SIG-M5 treated with dmso at 0.1 percent for 504 hours (cell line): ENCODE results near the gene BARHL1.
A peak's percentile ranks its signal among the peaks of the same experiment; 100 is the strongest.
"Not testable (repeated sequence)": the region's sequence is repeated elsewhere in the genome, so short reads cannot be mapped to it uniquely, and the experiment has no call there.

Source experiments
- DNase-seq: peaks from one replicate; lab custom pipeline; 2025; ENCODE audit not compliant: unreplicated experiment; lab: John Stamatoyannopoulos, UW

BARHL1 gene

DNA sequence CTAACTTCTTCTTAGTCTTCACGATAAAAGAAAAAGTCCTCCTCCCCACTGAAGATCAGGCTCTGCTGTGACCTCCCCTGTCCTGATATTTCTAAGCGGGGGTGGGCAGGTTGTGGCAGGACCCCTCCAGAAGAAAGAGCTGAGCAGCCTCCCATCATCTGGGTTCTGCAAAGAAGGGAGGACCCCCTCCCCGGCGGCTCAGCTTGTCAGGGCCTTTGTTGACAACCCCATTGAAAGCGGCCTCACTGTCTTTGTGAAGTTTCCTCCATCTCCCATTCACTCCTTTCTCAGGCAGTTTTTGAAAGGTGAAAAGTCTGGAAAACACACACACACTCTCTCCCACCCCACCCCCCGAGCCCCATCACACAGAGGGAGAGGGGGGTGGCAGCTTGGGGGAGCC, 26.2 kb upstream of the BARHL1 start:
- DNase-seq: no peak

DNA sequence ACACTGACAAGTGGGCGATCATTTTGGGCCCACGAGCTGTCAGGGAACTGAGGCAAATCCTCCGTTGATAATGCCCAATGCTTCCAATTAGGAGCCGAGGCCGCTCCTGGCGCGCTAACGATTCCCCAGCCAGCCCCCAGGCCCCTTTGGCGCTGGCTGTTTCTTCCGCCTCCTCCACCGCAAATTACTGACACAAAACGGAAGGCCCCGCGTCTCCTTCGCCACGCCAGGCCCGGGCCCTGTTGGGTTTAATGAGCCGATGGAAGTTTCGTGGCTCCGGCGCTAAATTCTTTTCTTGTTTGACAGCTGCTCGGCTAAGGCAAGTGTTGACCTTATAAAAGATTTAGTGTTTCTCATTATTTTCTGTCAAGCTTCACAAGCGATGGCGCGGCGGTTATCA, 25.7 kb upstream of the BARHL1 start:
- DNase-seq: no peak

DNA sequence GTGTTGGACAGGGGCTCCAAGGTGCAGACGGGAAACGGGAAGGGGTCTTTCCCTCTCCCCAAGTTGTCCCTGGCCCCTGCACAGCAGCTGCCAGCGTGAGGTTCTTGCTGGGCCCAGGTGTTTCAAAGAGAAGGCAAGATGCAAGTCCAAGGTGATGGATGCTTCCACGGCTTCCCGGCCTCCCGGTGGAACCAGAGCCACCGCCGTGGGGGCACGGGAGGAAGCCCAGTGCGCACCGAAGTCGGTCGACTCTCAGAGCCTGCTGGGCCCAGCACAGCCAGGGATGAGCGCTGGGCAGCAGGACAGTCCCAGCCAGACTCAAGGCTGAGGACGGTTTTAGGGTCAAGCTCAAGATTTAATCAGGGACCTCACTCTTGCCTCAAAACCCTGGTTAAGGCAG, 25.2 kb upstream of the BARHL1 start:
- DNase-seq: no peak

DNA sequence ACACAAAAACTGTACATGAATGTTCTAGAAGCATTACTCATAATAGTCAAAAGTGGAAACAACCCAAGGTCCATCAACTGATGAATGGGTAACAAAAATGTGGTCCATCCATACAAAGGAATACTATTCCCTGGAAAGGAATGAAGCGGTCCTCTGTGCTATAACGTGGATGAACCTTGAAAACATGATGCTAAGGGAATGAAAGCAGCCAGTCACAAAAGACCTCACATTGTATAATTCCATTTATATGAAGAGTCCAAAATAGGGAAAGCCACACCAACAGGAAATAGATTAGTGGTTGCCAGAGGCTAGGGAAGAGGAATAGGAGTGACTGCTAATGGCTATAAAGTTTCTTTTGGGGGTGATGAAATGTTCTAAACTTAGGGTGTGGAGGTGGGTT, 22.7 kb upstream of the BARHL1 start:
- DNase-seq: no peak

DNA sequence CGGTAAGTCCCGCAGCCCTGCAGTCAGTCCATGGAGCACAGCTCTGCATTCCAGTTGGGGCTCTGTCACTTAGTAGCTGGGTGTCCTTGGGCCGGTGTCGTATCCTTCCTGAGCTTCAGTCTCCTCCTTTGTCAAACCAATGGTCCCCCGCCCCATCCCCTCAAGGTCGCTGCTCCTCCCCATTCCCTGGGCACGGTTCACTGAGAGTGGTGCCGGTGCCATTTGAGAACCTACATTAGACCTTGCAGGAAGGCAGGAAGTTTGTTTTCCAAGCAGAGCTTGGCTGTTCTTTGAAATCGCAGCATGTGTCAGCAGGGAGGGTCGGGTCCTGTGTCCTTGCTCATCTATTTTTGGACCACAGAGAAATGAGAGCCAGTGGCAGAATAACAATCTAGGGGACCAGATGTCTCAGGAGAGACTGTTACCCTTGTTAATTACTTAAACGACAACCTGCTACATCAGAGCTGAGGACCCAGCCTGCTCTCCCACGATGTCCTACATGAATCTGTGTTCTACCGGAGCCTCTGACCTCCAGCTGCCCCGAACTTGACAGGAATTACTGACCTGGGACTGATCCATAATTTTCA, 21.7 kb upstream of the BARHL1 start:
- no peak for DNase-seq

DNA sequence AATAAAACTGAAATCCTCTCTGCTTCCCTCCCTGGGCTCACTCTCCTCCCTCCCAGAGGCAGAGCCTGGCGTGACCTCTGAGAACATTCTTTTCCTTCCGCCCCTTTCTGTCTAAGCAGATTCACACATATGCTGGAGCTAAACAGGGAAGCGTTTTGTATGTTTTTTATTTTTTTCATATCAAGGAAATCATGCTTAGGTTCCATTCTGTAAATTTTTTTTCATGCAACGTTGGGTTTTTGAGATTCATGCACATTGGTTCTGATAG, 20.2 kb upstream of the BARHL1 start:
- DNase-seq: no peak

DNA sequence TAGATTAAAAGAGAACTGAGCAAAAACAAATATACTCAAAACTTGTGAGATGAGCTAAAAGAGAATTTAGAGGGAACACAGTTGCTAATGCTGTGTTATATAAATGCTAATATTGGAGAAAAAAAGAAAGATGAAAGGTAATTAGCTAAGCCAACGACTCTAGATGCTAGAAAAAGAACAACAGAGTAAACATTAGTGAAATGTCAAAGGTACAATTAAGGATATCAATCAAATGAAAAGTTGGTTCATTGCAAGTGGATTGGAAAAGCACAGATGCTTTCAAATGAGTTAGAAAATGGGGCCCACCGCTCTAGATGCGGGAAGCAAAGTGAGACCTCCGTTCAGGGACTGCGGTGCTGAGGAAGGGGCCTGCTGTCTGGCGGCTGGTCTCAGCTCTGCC, 17.9 kb upstream of the BARHL1 start:
- no peak for DNase-seq

DNA sequence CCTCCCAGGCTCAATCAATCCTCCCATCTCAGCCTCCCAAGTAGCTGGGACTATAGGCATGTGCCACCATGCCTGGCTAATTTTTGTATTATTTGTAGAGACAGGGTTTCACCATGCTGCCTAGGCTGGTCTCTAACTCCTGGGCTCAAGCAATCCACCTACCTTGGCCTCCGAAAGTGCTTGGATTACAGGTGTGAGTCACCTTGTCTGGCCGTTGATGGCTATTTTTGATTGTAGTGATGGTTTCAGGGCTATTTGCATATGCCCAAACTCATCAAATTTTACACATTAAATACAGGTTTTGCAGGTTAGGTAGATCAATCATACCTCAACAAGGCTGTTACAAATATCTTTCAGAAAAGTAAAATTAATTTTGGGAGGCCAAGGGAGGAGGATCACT, 13.6 kb upstream of the BARHL1 start:
- not testable (repeated sequence) for DNase-seq

DNA sequence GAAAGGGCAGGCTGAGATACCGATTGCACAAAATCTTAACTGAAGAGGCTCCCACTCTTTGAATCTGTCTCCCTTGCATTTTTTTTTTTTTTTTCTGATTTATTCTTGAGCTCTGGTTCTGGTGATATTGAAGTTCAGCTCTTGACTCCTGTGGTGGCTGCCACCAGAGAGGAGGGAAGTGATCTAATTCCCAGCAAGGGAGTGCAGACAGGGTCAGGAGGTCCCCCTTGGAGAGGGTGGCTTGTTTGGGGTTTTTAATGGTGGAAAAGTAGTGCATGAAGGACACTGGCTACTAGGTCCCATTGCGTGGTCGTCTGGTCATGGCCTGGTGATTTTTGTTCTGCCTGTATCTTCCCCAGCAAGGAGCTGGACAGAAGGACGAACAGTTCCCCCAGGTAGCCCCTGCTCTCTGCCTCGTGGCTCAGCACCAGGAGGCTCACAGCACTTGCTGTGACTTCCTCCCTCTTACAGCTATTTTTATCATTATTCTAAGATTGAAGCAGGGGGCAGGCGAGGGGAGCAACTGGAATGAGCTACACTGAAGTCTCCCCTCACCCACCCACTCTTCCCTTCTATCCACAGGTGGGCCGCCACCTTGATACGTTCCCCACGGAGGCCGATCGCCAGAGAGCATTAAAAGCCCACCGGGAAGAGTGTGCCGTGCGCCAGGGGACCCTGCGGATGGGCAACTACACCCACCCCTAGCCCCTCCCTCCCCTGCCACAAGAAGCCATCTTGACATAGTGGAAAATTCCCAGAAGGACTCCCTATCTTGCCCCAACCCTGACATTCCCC, 10.4 kb upstream of the BARHL1 start:
- no peak for DNase-seq

DNA sequence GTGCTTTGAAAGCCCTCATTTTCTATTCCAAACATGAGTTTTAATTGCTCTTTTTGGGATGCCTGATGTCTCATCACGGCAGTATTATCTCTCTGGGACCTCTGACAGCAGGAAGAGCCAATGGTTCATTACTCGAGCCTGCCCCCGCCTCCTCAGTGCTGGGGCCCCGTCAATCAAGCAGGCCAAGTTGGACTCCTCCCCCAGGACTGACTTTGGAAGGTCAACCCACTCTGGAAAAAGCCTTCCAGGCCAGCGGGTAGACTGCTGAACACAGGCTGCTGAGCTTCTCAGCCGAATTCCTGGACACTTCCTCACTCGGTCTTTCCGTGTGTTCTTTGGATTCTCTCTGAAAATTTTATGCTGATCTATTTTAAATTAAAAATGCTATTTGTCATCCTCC, 9.5 kb upstream of the BARHL1 start:
- no peak for DNase-seq

DNA sequence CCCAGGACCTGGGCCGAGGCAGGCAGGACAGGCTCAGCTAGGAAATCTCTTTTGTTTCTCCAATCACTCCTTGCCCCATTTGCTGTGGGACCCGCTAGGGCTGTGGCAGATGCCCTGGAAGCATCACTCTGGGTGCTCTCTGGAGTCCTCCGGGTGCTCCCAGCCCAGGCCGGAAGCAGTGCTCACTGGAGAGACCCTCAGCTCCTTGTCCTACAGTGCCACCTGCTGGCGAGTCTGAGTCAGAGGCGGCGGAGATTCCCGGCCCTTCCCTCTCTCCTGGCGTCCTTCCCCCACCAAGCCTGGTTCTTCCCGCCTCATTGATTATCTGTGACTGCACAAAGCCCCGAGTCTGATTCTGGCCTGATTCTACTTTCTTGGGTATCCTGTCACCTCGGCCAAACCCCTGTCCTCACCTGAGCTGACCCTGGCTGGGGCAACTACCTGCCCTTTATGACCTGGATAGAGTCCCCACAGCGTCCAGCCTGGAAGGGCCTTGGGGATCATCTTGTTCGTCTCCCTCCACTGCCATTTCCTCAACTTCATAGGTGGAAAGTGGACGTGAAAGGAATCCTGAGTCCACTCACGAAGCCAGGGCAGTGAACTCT, 7.3 kb upstream of the BARHL1 start:
- DNase-seq: peak; percentile 42

DNA sequence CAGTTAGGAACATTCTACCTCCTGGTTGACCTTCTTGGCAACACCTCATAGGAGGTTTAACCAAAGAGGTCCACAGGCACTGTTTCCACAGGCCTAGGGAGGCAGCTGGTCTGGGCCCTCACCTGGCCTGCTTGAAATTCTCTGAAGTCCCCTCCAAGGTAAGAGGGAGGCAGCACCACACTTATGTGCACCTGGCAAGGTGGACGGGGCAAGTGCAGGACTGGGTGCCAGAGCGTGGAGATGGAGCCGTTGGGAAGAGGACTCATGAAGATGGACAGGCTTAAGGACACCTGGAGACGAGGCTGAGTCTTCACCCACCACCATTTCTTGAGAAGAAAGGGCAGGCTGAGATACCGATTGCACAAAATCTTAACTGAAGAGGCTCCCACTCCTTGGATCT, 6.6 kb upstream of the BARHL1 start:
- no peak for DNase-seq

DNA sequence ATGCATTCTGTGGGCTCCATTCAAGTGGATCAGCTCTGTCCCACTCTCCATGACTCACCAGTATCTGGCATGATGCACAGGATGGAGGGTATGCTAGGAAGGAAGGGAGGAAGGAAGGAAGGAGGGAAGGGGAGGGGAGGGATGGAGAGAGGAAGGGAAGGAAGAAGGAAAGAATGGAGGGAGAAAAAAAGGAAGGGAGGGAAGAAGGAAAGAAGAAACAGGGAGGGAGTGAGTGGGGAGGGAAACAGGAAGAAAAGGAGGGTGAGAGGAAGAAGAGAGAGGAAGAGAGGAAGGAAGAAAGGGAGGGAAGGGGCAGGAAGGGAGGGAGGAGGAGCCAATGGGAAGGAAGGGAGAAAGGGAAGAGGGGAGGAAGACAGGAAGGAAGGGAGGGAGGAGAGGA, 5.3 kb upstream of the BARHL1 start:
- DNase-seq: no peak

DNA sequence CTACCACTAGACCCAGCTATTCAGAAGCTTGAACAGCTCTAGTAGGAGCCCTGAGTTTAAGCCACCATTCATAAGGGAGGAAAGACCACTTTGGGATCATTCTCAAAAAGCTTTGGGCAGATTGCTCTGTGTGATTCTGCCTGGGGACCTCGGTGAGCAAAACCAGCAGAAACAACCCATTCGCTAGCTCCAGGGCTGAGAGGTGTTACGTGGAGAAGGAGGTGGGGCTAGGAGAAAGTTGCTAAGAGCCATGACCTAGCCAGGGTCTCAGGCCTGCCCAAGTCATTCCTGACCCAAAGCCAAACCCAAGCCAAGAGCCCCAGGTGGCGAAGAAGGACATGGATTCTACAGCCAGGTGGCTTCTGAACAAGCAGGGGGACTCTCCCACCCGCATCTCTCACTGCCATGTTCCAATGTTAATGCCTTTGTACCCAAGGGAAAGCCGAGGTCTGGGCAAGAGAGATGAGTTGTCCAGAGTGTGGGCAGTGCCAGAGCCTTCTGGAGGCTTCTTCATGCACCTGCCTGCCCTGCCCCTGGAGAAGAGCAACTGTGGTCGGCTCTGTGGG, 4.0 kb upstream of the BARHL1 start:
- no peak for DNase-seq

DNA sequence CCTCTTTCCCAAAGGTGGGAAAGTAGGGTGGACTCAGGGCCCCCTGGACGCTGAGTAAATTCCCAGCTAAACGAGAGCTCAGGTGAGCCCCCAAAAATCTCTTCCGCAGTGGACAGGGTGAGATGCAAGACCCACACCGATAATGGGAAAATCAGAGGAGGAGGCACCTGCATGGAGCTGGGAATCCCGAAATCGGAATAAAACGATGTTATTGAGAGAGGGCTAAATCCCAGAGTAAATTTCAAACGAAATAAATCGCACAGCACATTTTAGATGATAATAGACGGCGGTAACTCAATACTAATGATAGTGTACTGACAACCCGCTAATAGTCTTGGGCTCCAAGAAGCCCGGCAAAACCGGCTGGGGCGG, 3.0 kb upstream of the BARHL1 start:
- no peak for DNase-seq

DNA sequence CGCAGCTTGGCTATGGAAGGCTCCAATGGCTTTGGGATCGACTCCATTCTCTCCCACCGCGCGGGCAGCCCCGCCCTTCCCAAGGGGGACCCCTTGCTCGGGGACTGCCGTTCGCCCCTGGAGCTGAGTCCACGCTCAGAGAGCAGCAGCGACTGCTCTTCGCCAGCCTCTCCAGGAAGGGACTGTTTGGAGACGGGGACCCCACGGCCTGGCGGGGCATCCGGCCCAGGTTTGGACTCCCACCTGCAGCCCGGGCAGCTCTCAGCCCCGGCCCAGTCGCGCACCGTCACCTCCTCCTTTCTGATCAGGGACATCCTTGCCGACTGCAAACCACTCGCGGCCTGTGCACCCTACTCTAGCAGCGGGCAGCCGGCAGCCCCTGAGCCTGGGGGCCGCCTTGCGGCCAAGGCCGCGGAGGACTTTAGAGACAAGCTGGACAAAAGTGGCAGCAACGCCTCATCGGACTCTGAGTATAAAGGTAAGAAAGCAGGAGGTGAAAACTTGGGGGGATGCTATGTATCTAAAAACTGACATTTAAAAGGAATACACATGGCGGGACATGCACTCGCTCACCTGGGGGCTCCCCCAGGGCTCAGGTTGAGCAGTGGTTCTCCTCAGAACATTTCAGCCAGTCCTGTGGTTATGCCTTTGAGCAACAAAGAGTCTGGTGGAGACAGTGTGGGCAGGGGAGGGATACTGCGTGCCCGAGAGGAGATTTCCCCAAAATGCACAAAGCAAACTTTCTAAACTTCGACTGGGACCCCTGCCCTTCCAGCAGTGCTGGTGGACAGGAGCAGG, 579 bp downstream of the BARHL1 start:
- no peak for DNase-seq

DNA sequence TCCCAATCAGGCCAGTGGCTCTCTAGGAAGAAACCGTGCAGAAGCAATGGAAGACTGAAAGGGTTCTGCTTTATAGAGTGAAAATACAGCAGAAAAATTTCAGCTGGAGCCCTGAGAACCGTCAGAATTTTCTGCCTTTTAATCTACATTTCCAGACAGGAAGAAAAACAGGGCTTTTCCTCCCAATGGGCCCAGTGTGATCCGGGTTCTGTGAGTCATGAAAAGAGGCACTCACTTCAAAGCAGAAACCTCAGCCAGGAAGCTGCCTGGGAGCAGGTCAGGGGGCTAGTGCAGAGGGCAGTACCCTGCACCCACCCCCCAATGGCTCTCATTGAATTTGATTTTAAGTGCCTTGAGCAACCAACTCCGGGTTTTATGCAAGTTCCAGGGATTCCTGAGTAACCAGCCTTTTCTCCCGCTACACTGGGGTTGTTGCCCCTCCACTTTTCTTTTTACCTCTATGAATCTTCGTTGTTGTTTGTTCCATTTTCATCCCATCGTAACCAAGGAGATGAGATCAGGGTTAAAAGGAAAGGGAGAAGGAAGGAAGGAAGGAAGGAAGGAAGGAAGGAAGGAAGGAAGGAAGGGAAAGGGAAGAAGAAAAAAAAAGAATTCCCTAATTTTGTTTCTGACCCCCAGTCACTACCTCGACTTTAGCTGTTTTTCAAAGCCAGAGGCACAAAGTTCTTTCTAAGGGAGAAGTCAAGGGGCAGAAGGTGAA, 1.3 kb downstream of the BARHL1 start:
- no peak for DNase-seq

DNA sequence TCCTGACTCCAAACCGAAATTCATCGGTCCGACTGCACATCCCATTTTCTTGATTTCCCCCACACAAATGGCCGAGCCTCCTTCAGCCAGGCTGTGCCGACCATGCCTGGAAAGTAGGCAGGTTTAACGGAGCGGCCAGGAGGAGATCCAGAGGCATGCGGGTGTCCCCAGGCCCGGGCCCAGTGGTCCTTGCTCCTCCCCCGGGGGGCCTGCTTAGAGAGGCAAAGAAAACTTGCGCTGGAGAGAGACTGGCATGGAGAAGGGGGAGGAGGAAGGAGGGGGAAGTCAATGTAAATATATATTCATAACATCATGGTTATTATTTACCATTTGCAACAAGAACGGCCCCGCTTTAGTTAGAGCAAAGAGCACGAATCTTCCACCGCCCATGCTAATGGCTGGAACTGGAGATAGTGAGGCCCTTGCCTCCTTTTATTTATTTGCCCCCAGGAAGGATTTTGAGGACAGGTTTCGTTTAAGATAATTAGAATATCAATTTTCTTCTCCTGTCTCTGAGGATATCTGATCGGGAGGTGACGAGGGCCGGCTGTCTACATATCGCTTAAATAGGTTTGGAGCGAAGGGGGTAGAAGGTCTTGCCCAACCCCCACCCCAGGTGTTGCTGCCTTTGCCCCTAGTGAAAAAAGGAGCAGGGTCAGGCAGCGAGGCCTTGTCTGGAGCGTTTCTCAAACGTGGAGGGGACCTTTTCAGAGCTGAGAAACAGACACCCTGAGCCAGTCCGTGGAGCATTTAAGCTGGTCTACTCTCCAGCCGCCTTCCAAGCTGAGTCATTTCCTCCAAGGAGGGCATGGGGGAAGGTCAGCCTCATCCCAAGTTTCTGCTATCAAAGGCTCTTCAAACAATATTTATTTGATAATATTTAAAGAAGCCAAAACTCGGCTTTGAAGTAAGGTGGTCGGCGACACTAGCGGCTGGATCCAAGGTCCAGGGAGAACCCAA, 2.5 kb downstream of the BARHL1 start:
- no peak for DNase-seq

DNA sequence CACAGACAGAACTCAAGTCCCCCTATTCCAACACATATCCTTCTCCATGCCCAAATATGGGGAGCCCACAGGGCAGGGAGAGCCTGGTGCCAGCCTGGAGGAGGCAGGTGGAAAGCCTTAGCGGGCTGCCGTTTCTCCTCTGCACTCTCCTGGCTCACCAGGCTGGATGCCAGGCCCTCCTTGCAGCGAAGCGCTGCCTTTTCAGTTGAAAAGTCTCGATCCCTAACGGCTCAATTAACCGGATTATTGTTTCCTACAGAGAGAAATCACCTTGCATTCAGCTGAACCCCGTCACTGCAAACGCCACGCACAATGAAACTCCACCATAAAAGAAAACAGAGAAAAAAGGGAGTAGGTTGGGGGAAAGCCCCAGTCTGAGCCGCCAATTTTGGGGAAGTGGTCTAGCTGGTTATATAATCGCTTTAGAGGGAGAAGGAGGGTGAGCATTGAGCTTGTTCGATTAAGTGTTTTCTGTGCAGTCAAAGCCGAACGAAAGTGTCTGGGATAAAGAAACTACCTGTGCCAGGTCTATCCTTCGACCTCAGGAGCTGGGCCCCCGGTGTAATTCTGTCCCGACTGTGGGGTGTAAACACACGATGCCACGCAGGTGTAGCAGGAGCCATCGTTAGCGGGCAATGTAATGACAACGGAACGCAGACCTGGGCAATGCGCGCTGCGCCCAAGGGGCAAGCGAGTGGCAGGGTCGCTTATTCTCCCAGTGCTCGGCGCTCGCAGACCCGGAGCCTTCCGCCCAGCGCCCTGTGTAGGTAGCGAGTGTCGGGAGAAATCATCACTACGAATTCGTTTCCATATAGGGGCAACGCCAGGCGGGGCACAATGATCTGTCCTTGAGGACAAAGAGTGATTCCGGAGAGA, 3.8 kb downstream of the BARHL1 start:
- DNase-seq: peak; percentile 40
